Panc1 (cell line): ENCODE results near the gene RPL36AL. TPM values are rescaled to one million over a fixed set of nuclear protein-coding genes. Genes with fewer than 3 reads are reported as not detected.

Experiments used
- ATAC-seq: fragments of 200-7000 bp; cut with Tn5 transposase; 2 replicates; pipeline ENCODE4 v1.9.1; 2020; ENCODE audit warnings: mild to moderate bottlenecking, moderate library complexity
- BruUV-seq: library from RNA; stranded (reverse); fragments of 400-500 nt; replicated peaks from 2 replicates; lab custom pipeline; 2021; lab: Mats Ljungman, UMichigan
- CTCF ChIA-PET: fragments of 300-600 bp; sonication (Branson Sonifier 250); formaldehyde crosslinking; loops from one replicate; lab custom pipeline; 2022; ENCODE audit warnings: antibody characterized with exemption; lab: Charles Lee
- POLR2A ChIA-PET: fragments of 300-600 bp; sonication (Branson Sonifier 250); formaldehyde crosslinking; loops from one replicate; lab custom pipeline; 2022; ENCODE audit warnings: antibody characterized with exemption; lab: Charles Lee
- DNase-seq: peaks from one replicate; pipeline ENCODE4 v3.0.0-alpha.2; 2010; ENCODE audit warnings: low read depth, low spot score
- H3K27ac ChIP-seq: 2 replicates; pipeline ENCODE4 v1.5.1; 2011; ENCODE audit warnings: mild to moderate bottlenecking, low read length, inconsistent platforms
- H3K27me3 ChIP-seq: fragments of 200-500 bp; sonication (Bioruptor generic); 2 replicates; pipeline ENCODE4 v1.6.0; 2014; ENCODE audit warnings: low read length, inconsistent platforms; ENCODE audit not compliant: control insufficient read depth, insufficient read depth
- H3K36me3 ChIP-seq: fragments of 200-500 bp; sonication (Bioruptor generic); 2 replicates; pipeline ENCODE4 v1.5.1; 2014; ENCODE audit warnings: inconsistent platforms, mild to moderate bottlenecking, low read length, moderate library complexity; ENCODE audit not compliant: control insufficient read depth, insufficient read depth
- H3K4me1 ChIP-seq: 2 replicates; pipeline ENCODE4 v1.5.1; 2011; ENCODE audit warnings: inconsistent platforms, mild to moderate bottlenecking, low read length, moderate library complexity; ENCODE audit not compliant: control insufficient read depth, insufficient read depth
- H3K4me3 ChIP-seq, 2 experiments: 2 replicates each; pipeline ENCODE4 v1.5.1; 2011 to 2012; ENCODE audit warnings: low read depth in 2 of 2, low read length in 2 of 2, mild to moderate bottlenecking in 2 of 2, inconsistent platforms in 1 of 2, moderate library complexity in 1 of 2
- H3K9me3 ChIP-seq: fragments of 200-500 bp; sonication (Bioruptor generic); 2 replicates; pipeline ENCODE4 v1.5.1; 2014; ENCODE audit warnings: low read depth, mild to moderate bottlenecking, inconsistent platforms, low read length, moderate library complexity; ENCODE audit not compliant: control insufficient read depth, insufficient read depth
- POLR2AphosphoS5 ChIP-seq: IDR thresholded peaks from 2 replicates; pipeline ENCODE4 v1.6.1; 2012; ENCODE audit warnings: mild to moderate bottlenecking, low read depth, low read length, moderate library complexity
- SIN3A ChIP-seq: IDR thresholded peaks from 2 replicates; pipeline ENCODE4 v1.6.1; 2012; ENCODE audit warnings: low read depth, mild to moderate bottlenecking, low read length, moderate library complexity, borderline replicate concordance; ENCODE audit not compliant: insufficient read depth
- TCF7L2 ChIP-seq: IDR thresholded peaks from 2 replicates; pipeline ENCODE4 v1.6.1; 2011; ENCODE audit warnings: mild to moderate bottlenecking, low read depth, low read length, inconsistent platforms
- in situ Hi-C: cut with HindIII; loops from 2 replicates; pipeline ENCODE4 v1.10.0; 2016; ENCODE audit warnings: low sequenced_read_pairs, low pct_unique_long_range_greater_than_20kb
- intact Hi-C: fragments of 100-400 bp; cut with micrococcal nuclease; formaldehyde crosslinking; loops from one replicate; pipeline ENCODE4 v1.10.0; 2022; ENCODE audit not compliant: unreplicated experiment
- total RNA-seq: library from RNA; stranded (reverse); gene quantifications from one replicate; pipeline ENCODE4 v1.2.1, GENCODE V29; 2021; ENCODE audit not compliant: unreplicated experiment
- TF ChIP-seq, protein P1 (sequence below): fragments of 450-650 bp; IDR thresholded peaks from 2 replicates; pipeline ENCODE4 v1.5.1; 2017; ENCODE audit warnings: mild to moderate bottlenecking
- TF ChIP-seq, protein P2 (sequence below), 2 experiments: IDR thresholded peaks; 2 replicates each; pipeline ENCODE4 v1.6.1; 2011 to 2012; ENCODE audit warnings: low read depth in 2 of 2, control low read depth in 1 of 2, low read length in 1 of 2, mild to moderate bottlenecking in 1 of 2, moderate library complexity in 1 of 2; ENCODE audit not compliant: insufficient read depth in 1 of 2

Gene RPL36AL
- total RNA-seq, 1 experiment from 2014 or later = 136 TPM

DNA sequence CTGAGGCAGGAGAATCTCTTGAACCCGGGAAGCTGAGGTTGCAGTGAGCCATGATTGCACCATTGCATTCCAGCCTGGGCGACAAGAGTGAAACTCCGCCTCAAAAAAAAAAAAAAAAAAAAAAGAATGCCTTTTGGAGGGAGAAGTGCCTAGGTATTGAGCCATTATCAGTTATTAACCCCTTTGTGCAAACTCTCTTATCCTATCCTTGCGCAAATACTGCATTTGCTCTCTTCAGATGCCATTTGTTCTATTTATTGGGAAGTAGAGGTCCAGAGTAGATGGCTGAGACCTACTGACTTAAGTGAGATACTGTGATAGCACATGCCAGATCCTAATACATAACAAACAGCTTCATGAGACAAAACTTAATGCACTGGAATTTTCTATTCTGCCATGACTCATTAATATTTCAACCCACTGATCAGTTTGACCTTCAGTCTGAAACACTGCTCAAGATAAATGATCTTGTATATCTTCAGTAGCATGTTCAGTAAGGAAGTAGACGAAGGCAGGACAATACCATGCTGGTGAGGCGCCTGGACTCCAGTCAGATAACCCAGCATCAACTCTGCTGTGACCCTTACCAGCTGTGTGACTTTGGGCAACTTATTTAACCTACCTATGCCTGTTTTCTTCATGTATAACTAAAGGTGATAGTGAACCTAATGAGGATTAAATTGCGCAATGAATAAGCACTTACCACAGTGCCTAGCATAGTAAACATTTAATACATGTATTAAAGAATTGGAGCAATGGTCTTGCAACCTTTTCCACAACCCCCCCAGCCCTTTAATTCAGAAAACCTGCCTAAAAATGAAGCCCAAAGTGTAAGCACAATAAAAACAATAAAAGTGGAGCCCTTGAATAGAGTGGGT, 20.4 kb upstream of the RPL36AL start:
- H3K27ac ChIP-seq = peak overlapping the region; percentile 70
- no peak for ATAC-seq
- no peaks in the 10 kb centered on the region for H3K9me3 ChIP-seq
- H3K36me3 ChIP-seq = no peaks in the 10 kb centered on the region; the same call in 1 of the 2 replicates
- no peak overlapping the region for H3K4me3 ChIP-seq
- ChIA-PET CTCF (interaction anchor here (0.6 kb wide), 1 partner anchor 127 kb away, joined by 3 read pairs; the partner anchor contains the start of gene KLHDC2), POLR2A (interaction anchor here (0.5 kb wide), 2 partner anchors 8 to 58 kb away, joined by 6 to 7 read pairs; no protein-coding TSS in a partner anchor)
- no peak for DNase-seq
- H3K27me3 ChIP-seq = no peaks in the 10 kb centered on the region
- peaks cover 19% of the 10 kb centered on the region for H3K4me1 ChIP-seq
- BruUV-seq = no TSS peak
- TF ChIP-seq POLR2AphosphoS5 (no peak), TCF7L2 (no peak), SIN3A (no peak)
- TF ChIP-seq, protein P1, sequence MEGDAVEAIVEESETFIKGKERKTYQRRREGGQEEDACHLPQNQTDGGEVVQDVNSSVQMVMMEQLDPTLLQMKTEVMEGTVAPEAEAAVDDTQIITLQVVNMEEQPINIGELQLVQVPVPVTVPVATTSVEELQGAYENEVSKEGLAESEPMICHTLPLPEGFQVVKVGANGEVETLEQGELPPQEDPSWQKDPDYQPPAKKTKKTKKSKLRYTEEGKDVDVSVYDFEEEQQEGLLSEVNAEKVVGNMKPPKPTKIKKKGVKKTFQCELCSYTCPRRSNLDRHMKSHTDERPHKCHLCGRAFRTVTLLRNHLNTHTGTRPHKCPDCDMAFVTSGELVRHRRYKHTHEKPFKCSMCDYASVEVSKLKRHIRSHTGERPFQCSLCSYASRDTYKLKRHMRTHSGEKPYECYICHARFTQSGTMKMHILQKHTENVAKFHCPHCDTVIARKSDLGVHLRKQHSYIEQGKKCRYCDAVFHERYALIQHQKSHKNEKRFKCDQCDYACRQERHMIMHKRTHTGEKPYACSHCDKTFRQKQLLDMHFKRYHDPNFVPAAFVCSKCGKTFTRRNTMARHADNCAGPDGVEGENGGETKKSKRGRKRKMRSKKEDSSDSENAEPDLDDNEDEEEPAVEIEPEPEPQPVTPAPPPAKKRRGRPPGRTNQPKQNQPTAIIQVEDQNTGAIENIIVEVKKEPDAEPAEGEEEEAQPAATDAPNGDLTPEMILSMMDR = no peak
- TF ChIP-seq, protein P2, sequence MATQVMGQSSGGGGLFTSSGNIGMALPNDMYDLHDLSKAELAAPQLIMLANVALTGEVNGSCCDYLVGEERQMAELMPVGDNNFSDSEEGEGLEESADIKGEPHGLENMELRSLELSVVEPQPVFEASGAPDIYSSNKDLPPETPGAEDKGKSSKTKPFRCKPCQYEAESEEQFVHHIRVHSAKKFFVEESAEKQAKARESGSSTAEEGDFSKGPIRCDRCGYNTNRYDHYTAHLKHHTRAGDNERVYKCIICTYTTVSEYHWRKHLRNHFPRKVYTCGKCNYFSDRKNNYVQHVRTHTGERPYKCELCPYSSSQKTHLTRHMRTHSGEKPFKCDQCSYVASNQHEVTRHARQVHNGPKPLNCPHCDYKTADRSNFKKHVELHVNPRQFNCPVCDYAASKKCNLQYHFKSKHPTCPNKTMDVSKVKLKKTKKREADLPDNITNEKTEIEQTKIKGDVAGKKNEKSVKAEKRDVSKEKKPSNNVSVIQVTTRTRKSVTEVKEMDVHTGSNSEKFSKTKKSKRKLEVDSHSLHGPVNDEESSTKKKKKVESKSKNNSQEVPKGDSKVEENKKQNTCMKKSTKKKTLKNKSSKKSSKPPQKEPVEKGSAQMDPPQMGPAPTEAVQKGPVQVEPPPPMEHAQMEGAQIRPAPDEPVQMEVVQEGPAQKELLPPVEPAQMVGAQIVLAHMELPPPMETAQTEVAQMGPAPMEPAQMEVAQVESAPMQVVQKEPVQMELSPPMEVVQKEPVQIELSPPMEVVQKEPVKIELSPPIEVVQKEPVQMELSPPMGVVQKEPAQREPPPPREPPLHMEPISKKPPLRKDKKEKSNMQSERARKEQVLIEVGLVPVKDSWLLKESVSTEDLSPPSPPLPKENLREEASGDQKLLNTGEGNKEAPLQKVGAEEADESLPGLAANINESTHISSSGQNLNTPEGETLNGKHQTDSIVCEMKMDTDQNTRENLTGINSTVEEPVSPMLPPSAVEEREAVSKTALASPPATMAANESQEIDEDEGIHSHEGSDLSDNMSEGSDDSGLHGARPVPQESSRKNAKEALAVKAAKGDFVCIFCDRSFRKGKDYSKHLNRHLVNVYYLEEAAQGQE (IDR thresholded peaks at IDR 0.05; ENCODE audit: insufficient read depth in 1 of 2, low read depth in 2 of 2, low read length in 1 of 2) = no peak
- intact Hi-C loops (loop anchor here (2.0 kb wide), 1 partner anchor 190 kb away; no protein-coding TSS in a partner anchor), in situ Hi-C loops (no loop called here)

DNA sequence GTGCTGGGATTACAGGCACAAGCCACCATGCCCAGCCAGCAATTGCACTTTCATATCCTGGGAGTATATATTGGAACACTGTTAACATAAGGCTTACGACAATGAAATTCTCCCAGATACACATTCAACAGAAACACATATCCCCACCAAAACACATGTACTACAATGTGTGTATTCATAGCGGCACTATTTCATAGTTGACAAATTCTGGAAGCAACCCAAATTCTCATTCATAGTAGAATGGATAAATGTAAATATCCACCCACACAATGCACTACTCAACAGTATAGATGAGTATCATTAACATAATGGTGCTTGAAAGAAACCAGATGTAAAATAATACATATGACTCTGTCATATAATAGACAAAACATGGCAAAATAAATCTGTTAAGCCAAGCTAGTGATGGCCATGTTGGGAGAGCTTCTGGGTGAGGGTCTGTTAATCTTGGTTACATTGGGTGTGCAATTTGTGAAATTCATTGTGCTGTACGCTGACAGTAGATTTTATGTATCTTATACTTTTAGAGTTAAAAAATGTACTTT, 17.2 kb upstream of the RPL36AL start:
- peaks cover 19% of the 10 kb centered on the region for H3K4me1 ChIP-seq
- in situ Hi-C loops = no loop called here
- intact Hi-C loops = no loop called here
- H3K9me3 ChIP-seq = no peaks in the 10 kb centered on the region
- CTCF ChIA-PET = no interaction called here
- POLR2A ChIA-PET = interaction anchor here (0.7 kb wide), 1 partner anchor 131 kb away, joined by 13 read pairs; no protein-coding TSS in a partner anchor
- BruUV-seq = no TSS peak
- no peaks in the 10 kb centered on the region for H3K27me3 ChIP-seq
- H3K36me3 ChIP-seq = no peaks in the 10 kb centered on the region; the same call in none of the 2 replicates
- ATAC-seq = no peak
- no peak for DNase-seq
- TF ChIP-seq TCF7L2 = no peak
- TF ChIP-seq, protein P1 = no peak
- TF ChIP-seq POLR2AphosphoS5 = no peak
- TF ChIP-seq, protein P2 (IDR thresholded peaks at IDR 0.05; ENCODE audit: insufficient read depth in 1 of 2, low read depth in 2 of 2, low read length in 1 of 2) = no peak
- no peak for TF ChIP-seq SIN3A
- H3K4me3 ChIP-seq = no peak overlapping the region
- no peak overlapping the region for H3K27ac ChIP-seq
